Cardiac fibroblast (primary cell): ENCODE results near the gene EPHX1.
A peak's percentile ranks its signal among the peaks of the same experiment; 100 is the strongest.
"Not testable (repeated sequence)": the region's sequence is repeated elsewhere in the genome, so short reads cannot be mapped to it uniquely, and the experiment has no call there.

ENCODE experiments used
- DNase-seq, 2 donors: peaks; one replicate each; pipeline versions ENCODE4 v3.0.0 to v3.0.0-alpha.2; 2010; ENCODE audit warnings: low read depth in 2 of 2
- H3K4me3 ChIP-seq, 2 donors: replicated peaks in 1 of 2; 1 replicate in 1 of 2; 2 replicates in 1 of 2; pipeline ENCODE4 v1.5.1; 2011; ENCODE audit warnings: low read depth in 2 of 2, low read length in 2 of 2, mild to moderate bottlenecking in 2 of 2, moderate library complexity in 1 of 2
- CTCF ChIP-seq: IDR thresholded peaks from one replicate; pipeline ENCODE4 v1.5.1; 2011; ENCODE audit warnings: low read depth, mild to moderate bottlenecking, low read length, inconsistent platforms

The EPHX1 gene

DNA sequence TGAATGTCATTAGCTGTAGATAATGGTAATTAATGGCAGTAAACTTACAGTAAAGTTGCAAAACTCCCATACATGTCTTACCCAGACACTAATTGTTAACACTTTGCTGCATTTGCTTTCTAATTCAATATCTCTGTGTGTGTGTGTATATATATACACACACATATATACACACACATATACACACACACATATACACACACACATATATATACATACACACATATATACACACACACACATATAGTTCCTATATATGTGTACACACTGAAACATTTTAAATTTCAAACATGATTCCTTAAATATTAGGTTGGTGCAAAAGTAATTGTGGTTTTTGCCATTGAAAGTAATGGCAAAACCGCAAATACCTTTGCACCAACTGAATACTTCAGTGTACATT is 3.7 kb upstream of the EPHX1 start:
- TF ChIP-seq CTCF, result no peak
- H3K4me3 ChIP-seq, result no peak overlapping the region
- no peak for DNase-seq

GRCh38 chr1:225806736-225807135 is 3.2 kb upstream of the EPHX1 start:
- DNase-seq, H3K4me3 ChIP-seq: not testable (repeated sequence)

DNA sequence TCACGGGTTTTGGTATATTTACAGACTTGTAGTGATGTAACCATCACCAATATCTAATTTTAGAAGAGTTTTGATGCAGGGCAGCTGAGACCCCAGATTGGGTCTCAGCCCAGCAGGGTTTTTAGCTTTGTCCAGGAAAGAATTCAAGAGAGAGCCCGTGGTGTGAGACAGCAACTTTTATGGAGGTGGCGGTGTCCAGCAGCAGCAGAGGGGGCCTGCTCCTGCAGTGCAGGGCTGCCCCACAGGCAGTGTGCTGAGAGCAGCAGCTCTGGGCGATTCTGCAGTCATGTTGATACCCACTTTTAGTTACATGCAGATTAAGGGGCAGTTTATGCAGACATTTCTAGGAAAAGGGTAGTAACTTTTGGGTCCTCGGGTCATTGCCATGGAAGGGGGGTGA is 1.8 kb upstream of the EPHX1 start:
- TF ChIP-seq CTCF, result no peak
- no peak for DNase-seq
- no peak overlapping the region for H3K4me3 ChIP-seq

DNA sequence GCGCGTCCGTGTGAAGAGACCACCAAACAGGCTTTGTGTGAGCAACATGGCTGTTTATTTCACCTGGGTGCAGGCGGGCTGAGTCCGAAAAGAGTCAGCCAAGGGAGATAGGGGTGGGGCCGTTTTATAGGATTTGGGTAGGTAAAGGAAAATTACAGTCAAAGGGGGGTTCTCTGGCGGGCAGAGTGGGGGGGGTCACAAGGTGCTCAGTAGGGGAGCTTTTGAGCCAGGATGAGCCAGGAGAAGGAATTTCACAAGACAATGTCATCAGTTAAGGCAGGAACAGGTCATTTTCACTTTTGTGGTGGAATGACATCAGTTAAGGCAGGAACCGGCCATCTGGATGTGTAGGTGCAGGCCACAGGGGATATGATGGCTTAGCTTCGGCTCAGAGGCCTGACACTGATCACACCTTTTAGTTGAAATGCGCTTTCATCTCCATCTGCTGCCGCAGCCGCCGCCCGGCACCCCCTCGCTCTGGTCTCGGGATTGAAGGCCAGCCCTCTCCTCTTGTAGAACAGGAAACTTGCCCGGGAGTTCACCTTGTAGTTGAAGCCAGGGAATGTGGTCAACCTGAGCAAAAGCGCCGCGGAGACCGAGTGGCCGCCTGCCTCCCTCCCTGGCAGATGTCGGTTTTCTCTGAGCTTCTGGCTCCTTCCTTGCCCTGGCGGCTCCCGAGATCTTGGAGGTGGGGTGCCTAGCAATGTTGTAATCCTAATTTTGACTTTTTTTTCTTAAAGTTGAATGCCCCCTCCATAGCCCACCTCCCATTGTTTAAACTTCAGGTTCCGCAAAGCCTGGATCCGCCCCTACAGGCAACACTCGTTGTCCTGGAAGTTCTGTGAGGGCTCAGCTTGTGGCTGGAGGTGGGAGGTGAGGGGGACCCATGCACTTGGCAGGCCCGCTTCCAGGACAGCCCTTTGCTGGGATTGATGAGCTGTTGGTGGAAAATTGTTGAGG is 935 bp downstream of the EPHX1 start:
- not testable (repeated sequence) for DNase-seq
- H3K4me3 ChIP-seq, result peak overlapping the region; percentile 68 to 75

GRCh38 chr1:225811622-225812487 is 1.9 kb downstream of the EPHX1 start:
- DNase-seq, result peak; percentile 34 to 48
- H3K4me3 ChIP-seq, result peak overlapping the region in 1 of 2 donors; percentile 50
- peak; percentile 69 for TF ChIP-seq CTCF

DNA sequence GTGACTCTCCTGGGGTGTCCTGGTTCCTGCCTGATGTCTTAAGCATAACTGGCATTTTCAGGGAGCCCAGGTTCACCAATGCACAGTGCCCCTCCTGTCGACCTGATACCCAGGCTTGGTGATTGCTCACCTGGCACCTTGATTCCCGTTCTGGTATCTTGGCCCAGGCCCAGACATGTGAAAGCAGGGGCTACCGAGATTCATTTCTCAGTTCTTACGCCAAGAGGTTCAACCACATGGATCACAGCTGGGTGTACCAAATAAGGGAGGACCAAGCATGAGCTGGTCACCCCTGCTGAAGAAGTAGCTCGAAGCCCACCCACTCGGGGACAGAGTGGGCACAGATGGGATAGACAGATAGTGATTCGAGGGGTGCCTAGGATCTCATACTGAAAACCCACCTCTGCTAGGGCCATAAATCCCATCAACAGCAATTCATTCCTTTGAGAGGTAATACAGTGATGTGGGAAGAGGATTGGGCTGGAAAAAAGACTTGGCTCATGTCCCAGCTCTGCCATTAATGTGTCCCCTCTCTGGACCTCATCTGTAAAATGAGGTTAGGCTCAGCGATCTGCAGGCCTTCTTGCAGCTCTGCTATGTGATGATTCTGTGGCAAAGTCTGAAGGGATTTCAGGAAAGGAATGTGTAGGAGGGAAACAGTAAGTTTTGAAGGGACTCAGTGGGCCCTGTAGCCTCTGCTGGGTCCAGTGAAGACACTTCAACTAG is 2.7 kb downstream of the EPHX1 start:
- DNase-seq, result peak; percentile 16 to 40
- no peak overlapping the region for H3K4me3 ChIP-seq
- no peak for TF ChIP-seq CTCF

DNA sequence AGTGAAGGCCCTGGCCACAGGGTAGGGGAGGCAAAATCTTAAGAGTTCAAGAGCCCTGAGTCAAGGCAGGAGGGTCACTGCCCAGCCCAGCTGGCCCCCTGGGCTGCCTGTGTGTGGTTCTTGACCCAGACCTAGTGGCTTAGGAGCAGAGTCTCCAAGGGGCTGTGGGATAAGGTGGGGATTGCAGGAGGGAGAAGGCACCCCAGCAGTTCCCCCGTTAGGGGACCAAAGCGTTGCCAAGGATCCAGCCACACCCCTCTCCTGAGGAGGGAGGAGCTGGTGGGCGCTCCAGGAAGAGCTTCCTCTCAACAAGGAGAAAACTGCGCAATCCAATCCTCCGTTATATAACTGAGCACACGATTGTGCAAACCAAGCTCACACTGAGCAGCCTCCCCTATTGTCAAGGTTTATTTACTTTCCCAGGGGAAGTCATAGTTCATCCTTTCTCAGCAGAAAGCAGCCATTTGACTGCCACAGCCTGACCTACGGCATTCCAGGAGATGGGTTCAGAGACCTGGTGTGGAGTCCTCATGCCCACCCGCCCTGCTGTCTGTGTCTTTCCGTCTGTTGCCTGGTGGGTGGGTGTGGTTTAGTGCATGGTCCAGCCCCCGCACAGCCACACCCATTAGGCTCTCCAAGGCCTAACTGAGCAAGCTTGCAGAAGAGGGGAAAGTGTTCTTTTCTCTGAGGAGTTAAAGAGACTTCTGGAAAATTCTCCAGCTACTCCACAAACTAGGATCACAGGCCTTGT is 3.5 kb downstream of the EPHX1 start:
- no peak for TF ChIP-seq CTCF
- peak; percentile 76 to 82 for DNase-seq
- H3K4me3 ChIP-seq, result peak overlapping the region in 1 of 2 donors; percentile 16
